GM19035 (cell line): Measurements from ENCODE around the gene DLX4.

Experiments
- ATAC-seq: cut with Tn5 transposase; IDR thresholded peaks from one replicate; pipeline ENCODE4 v1.9.1; 2021; ENCODE audit not compliant: unreplicated experiment

DLX4 gene

DNA sequence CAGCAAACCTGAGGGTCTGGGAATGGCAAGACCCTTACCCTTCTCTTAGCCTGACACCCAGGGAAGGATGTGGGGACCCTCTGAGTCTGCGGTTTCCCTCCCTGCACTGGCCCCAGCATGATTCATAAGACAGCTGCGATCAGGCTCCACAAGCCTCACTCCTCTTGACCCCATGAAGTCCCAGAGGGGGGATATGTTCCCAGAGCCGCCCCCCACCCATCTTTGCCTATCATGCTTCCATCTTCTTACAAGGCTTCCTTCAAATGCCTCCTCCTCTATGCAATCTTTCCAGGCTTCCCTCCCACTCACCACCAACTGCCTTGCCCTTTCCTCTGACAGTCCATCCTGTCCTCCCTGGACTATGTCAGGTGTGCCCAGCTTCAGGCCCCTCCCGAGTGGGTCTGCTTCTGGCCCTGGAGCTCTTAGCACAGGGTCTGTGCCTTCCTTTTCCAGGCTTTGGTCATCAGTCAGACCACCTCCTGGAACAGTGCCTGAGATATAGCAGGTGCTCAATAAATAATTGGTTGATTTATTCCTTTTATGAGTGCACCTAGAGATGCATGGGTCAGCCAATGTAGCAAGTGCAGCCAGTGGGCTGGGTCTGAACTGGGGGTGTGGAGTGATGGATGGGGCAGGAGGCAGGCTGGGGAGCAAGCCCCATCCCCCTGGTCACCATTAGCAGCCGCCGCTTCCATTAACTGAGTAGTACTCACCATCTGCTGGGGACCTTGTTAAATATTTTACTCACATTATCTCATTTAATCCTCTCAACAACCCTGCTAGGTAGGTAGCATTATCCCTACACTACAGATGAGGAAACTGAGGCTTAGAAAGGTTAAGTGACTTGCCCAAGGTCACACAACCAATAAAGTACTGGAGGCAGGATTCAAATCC is 17.7 kb downstream of the DLX4 start:
- ATAC-seq = no peak

GRCh38 chr17:49987290-49987585 is 18.2 kb downstream of the DLX4 start:
- no peak for ATAC-seq

DNA sequence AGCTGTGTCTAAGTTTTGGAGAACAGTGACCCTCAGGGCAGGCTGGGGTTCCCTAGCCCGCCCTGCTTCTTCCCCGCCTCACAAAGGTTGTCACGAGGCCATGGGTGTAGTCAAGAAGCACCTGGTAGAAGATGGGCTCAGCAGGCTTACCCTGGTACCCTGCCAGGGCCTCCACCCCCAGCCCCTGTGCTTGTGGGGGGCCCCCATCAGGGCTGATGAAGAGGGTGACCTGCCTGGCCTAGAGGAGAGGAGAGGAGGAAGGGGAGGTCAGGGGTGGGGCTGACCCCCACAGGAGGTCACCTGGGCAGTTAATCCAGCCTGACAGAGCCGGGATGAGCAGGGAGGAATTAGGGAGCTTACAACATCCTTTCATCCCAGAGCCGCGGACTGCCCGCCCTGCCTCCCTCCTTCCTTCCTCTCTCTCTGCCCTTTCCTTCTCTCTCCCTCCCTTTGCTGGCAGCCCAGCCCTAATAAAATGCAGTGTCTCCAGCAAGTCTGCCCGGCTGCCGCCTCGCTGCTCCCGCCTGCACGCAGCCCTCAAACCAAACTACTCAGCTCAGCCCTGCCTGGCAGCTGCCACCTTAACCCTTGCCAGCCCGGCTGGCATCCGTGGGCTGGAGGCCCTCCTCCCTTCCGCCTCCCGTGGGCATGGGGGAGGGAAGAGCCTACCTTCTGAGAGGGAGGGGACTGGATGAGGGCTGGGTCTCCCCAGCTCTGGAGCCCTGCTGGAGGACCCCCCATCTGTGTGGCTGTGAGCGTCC is 18.9 kb downstream of the DLX4 start:
- ATAC-seq = no peak

- no peak for ATAC-seq
Measured at GRCh38 chr17:49989518-49989880, 20.5 kb downstream of the DLX4 start.

- ATAC-seq = no peak
Measured at GRCh38 chr17:49990331-49990730, 21.3 kb downstream of the DLX4 start.

- no peak for ATAC-seq
Measured at GRCh38 chr17:49990921-49991320, 21.9 kb downstream of the DLX4 start.

- no peak for ATAC-seq
Measured at GRCh38 chr17:49991409-49991808, 22.4 kb downstream of the DLX4 start.

GRCh38 chr17:49992191-49992932 is 23.4 kb downstream of the DLX4 start:
- ATAC-seq = no peak

- ATAC-seq = no peak
Measured at GRCh38 chr17:49992933-49993422, 24.0 kb downstream of the DLX4 start.

DNA sequence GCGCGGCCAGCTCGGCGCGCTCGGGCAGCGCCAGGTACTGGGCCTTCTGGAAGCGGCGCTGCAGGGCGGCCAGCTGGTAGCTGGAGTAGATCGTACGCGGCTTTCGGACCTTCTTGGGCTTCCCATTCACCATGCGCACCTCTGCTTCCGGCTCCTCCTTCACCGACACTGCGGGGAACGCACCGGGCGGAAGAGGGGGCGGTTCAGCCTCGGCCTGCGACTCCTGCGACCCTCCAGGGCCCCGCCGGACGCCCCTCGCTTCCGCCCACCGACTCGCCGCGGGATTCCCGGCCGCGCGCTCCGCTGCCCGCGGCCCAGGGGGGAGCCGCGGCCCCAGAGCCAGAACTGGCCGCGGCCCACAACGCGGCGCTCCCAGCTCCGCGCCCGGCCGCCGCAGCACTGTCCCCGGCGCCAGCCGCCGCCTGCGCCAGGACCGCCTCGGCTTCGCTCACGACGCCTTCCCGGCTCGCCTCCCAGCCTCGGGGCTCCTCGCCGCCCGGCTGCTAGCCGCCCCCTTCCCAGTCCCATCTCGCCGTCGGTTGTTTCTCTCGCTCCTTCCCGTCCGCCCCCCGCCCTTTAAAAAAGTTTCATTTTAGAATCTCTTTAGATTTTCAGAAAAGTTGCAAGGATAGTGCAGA is 24.6 kb downstream of the DLX4 start:
- no peak for ATAC-seq

GRCh38 chr17:49994085-49995054 is 25.4 kb downstream of the DLX4 start:
- no peak for ATAC-seq

GRCh38 chr17:49995055-49995738 is 26.2 kb downstream of the DLX4 start, which contains the start of gene DLX3:
Gene DLX3 (minus strand): TSS chr17:49995224. CDS start chr17:49994998, 226 bp downstream.
- ATAC-seq = no peak

- ATAC-seq = no peak
Measured at GRCh38 chr17:49996121-49996494, 27.1 kb downstream of the DLX4 start.

DNA sequence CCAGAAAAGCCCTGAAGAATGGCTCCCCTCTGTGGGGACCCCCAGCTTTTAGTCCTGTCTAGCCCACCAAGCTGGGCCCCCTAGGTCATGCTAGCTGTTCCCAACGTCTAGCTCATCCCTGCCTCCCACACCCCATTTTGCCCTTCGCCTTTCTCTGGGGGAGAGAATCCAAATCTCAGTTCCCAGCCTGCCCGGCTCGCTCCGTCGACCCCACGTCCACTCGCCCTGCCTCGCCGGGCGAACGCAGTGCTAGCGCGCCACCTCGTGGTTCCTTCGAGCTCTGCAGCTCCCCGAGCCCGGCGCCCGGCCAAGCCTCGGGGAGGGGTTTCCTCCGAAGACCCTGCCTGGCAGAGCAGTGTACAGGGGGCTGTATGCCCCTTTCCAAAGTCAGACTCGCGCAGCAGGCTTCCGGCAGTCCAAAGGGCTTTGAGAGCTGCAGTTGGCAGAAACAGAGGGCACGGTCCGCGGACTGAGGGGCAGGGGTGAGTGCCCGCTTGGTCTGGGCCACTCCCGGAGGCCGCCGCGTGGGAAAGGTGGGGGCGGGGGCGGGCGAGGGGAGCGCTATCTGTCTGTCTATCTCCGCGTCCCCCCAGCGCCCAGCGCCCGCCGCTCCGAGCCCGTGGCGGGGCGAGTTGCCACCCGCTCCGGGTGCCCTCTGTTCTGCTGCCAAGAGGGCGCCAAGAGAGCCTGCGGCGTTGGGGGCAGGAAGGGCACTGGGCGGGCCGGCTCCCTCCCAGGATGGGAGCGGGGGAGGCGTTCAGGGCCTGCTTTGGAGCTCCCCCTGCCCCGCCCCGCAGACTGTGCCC is 27.7 kb downstream of the DLX4 start:
- ATAC-seq = no peak

- no peak for ATAC-seq
Measured at GRCh38 chr17:49997301-49997650, 28.3 kb downstream of the DLX4 start.

- ATAC-seq = peak; percentile 61
Measured at GRCh38 chr17:49997773-49998703, 29.0 kb downstream of the DLX4 start.

- ATAC-seq = no peak
Measured at GRCh38 chr17:49998836-49999511, 30.0 kb downstream of the DLX4 start.
